Lung (tissue), 12 donors: Measurements from ENCODE around the gene FOXD2. TPM values are rescaled to one million over a fixed set of nuclear protein-coding genes. Genes with fewer than 3 reads are reported as not detected.

Experiments
- ATAC-seq: fragments of 200-7000 bp; cut with Tn5 transposase; one replicate; pipeline ENCODE4 v1.9.1; 2020; ENCODE audit warnings: moderate number of reproducible peaks; ENCODE audit not compliant: insufficient read depth, low FRiP score
- DNase-seq, 3 donors: peaks; one replicate each; pipeline ENCODE4 v3.0.0-alpha.2; 2013 to 2017
- H3K27ac ChIP-seq, 2 donors: one replicate each; pipeline ENCODE4 v1.5.1; 2013; ENCODE audit warnings: mild to moderate bottlenecking in 2 of 2, moderate library complexity in 2 of 2, control low read depth in 1 of 2, inconsistent platforms in 1 of 2, low read depth in 1 of 2, low read length in 1 of 2
- H3K27me3 ChIP-seq, 3 donors: one replicate each; pipeline ENCODE4 v1.5.1; 2013; ENCODE audit warnings: low read length in 2 of 3; ENCODE audit not compliant: control insufficient read depth in 3 of 3, insufficient read depth in 3 of 3
- H3K36me3 ChIP-seq, 4 donors: one replicate each; pipeline ENCODE4 v1.5.1; 2013; ENCODE audit warnings: low read length in 4 of 4, mild to moderate bottlenecking in 1 of 4, moderate library complexity in 1 of 4; ENCODE audit not compliant: control insufficient read depth in 4 of 4, insufficient read depth in 4 of 4
- H3K4me1 ChIP-seq, 5 donors: one replicate each; pipeline ENCODE4 v1.5.1; 2013; ENCODE audit warnings: low read length in 5 of 5, mild to moderate bottlenecking in 2 of 5, moderate library complexity in 1 of 5; ENCODE audit not compliant: control insufficient read depth in 5 of 5, insufficient read depth in 5 of 5
- H3K4me3 ChIP-seq: one replicate; pipeline ENCODE4 v1.5.1; 2013; ENCODE audit warnings: mild to moderate bottlenecking, control low read depth, moderate library complexity
- H3K9ac ChIP-seq, 2 donors: one replicate each; pipeline ENCODE4 v1.5.1; 2013; ENCODE audit warnings: low read length in 2 of 2, control low read depth in 1 of 2; ENCODE audit not compliant: insufficient read depth in 1 of 2
- H3K9me3 ChIP-seq, 4 donors: one replicate each; pipeline ENCODE4 v1.5.1; 2013; ENCODE audit warnings: low read length in 3 of 4, mild to moderate bottlenecking in 1 of 4, moderate library complexity in 1 of 4; ENCODE audit not compliant: control insufficient read depth in 4 of 4, insufficient read depth in 3 of 4
- CTCF ChIP-seq: IDR thresholded peaks from 2 replicates; pipeline ENCODE4 v1.5.1; 2012; ENCODE audit warnings: mild to moderate bottlenecking; ENCODE audit errors: control extremely low read depth, extremely low read depth
- WGBS, 2 donors: extraction: QIAGEN DNeasy Blood & Tissue Kit; methylation state at CpG; one replicate each; pipeline ENCODE4 v1.1.7; 2013; 5-methylcytosine and 5-hydroxymethylcytosine counted together
- polyA plus RNA-seq, 2 donors: library from polyadenylated mRNA; stranded (reverse); fragments of 200-250 nt; gene quantifications; one replicate each; pipeline ENCODE4 v1.2.1, GENCODE V29; 2013
- total RNA-seq, 2 donors: library from RNA; depleted of rRNA in 1 of 2; stranded (reverse); fragments of >200 nt in 1 of 2; gene quantifications; one replicate each; pipeline ENCODE4 v1.2.1, GENCODE V29; 2014 to 2021
- donor health status: control.
- donor health status: control.
- donor health status: Bipolar disorder and iron deficiency.
- donor health status: healthy.
- donor health status: DM: yes; HTN: yes; CAD: no.

FOXD2 gene
- total and polyA plus RNA-seq, 4 donors, result 0.09 to 1.1 (median 0.14) TPM

GRCh38 chr1:47469910-47470309 is 32.1 kb downstream of the FOXD2 start:
- WGBS, 2 donors, result 76 to 77% methylated on average over 7 of the region's 7 CpGs
- no peaks in the 10 kb centered on the region for H3K36me3 ChIP-seq
- TF ChIP-seq CTCF, result no peak
- H3K4me3 ChIP-seq, result no peak overlapping the region
- H3K9ac ChIP-seq, result no peak overlapping the region
- no peaks in the 10 kb centered on the region for H3K4me1 ChIP-seq
- DNase-seq (no peak), ATAC-seq (no peak)
- H3K9me3 ChIP-seq, result no peaks in the 10 kb centered on the region
- no peak overlapping the region for H3K27ac ChIP-seq
- H3K27me3 ChIP-seq, result peaks cover 0 to 11% (median 0%) of the 10 kb centered on the region in 3 donors

GRCh38 chr1:47471163-47471562 is 33.3 kb downstream of the FOXD2 start:
- Histone ChIP-seq H3K9me3 (no peaks in the 10 kb centered on the region), H3K27ac (no peak overlapping the region), H3K36me3 (no peaks in the 10 kb centered on the region), H3K9ac (no peak overlapping the region), H3K27me3 (peaks cover 0 to 4% (median 0%) of the 10 kb centered on the region in 3 donors), H3K4me1 (no peaks in the 10 kb centered on the region), H3K4me3 (no peak overlapping the region)
- no peak for DNase-seq
- ATAC-seq, result no peak
- no peak for TF ChIP-seq CTCF
- 89 to 91% methylated on average over 5 of the region's 5 CpGs for WGBS, 2 donors

GRCh38 chr1:47474278-47475193 is 36.7 kb downstream of the FOXD2 start:
- TF ChIP-seq CTCF, result no peak
- Histone ChIP-seq H3K9me3 (no peaks in the 10 kb centered on the region), H3K27me3 (no peaks in the 10 kb centered on the region), H3K9ac (no peak overlapping the region), H3K4me1 (peaks cover 0 to 10% (median 0%) of the 10 kb centered on the region in 5 donors), H3K36me3 (no peaks in the 10 kb centered on the region), H3K27ac (no peak overlapping the region), H3K4me3 (no peak overlapping the region)
- DNase-seq (no peak), ATAC-seq (no peak)
- WGBS, 2 donors, result 70 to 71% methylated on average over 9 of the region's 9 CpGs
